ENCODE measurements around the gene SFMBT1.
A peak's percentile ranks its signal among the peaks of the same experiment; 100 is the strongest.

SFMBT1 gene

DNA sequence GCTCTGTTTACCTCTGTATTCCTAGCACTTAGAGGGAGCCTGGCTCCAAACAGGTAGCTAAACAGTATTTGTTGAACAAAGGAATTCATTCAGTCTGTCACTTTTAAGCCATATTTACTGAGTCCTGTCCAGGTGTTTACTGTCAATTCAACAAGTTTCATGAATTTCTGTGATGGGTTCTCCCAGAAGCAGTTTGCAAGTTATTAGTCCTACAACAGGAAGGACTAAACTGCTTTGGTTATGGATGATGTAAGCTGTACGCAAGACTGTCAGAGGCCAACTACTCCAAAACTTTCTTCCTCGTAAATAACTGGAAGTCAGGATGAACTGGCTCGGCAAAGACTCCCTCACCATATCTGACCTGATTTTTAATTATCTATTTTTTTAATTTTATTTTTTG is 173.6 kb downstream of the SFMBT1 start:
- FAIRE-seq (no peak), DNase-seq (ENCODE audit: extremely low spot score, insufficient read length, low read depth) (no peak)

DNA sequence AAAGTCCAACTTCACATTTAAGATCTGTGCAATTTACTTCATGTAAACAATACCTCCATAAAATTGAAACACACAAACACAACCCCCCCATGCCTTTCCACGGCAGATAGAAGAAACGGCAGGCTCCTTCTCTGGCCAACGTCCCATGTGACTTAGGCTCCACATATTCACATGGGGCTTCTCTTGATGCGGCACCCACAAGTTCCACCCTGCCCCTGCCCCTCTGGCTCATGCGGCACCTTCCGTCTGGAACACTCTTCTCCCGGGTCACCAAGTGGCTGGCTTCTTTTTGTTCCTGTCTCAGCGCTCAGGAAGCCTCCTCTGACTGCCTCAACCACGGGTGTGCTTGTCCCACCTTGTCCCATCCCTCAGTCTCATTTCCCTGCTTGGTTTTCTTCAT is 174.1 kb downstream of the SFMBT1 start:
- no peak for FAIRE-seq

DNA sequence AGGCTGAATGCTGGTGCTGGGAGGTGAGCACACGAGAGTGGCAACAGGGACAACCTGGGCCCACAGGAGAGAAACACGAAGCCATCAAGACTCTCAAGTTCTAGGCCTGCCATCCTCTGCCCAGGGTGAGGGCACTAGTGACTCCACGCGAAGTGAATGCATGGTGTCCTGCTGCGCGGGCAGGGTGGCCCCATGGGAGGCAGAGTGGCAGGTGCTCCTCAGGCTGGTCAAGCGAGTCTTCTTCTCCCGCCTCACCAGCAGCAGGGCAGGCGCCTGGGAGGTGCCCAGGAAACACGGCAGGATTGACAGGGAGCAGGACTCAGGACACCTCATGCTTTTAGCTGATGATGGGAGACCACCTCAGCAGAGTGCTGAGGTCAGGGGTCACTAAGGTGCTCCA is 175.4 kb downstream of the SFMBT1 start:
- DNase-seq (ENCODE audit: extremely low spot score, insufficient read length, low read depth) (no peak), FAIRE-seq (no peak)

More for the DNA sequence above, 174.1 kb downstream of the SFMBT1 start:
- no peak for DNase-seq (ENCODE audit: extremely low spot score, insufficient read length, low read depth)

DNA sequence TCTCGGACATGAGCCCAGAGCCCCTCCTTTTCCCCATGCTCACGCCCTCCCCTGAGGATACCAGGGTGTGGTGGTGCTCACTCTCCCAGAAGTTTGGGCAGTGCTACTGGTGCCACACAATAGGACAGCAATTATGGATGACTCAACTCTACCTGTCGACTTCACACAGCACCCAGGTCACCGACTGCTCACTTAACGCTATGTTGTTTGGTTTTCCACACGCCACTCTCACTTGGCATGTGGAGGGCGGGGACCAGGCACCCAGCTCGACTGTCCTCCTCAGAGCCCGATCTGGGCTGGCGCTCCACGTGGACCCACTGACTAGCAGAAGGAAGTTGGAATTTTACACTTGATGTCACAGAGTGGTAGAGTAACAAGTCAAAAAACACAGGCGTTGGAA is 179.4 kb downstream of the SFMBT1 start:
- FAIRE-seq (no peak), DNase-seq (ENCODE audit: extremely low spot score, insufficient read length, low read depth) (no peak)

DNA sequence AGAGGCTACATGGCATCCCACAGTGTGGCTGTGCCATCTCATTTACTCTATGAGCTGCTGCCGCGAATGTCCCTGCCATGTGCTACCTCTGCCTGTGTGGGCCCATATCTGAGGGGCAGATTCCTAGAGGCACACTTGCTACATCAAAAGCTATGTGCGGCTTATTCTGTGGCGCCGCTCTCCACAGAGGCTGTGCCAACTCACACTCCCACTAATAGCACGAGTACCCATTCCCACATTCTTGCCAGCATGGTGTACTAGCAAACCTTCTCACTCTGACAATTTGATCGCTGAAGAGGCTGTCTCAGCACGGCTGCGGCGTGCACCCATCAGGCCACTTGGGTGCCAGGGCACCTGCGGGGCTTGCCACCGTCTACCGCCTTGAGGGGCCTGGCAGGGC is 179.9 kb downstream of the SFMBT1 start:
- FAIRE-seq = no peak

DNA sequence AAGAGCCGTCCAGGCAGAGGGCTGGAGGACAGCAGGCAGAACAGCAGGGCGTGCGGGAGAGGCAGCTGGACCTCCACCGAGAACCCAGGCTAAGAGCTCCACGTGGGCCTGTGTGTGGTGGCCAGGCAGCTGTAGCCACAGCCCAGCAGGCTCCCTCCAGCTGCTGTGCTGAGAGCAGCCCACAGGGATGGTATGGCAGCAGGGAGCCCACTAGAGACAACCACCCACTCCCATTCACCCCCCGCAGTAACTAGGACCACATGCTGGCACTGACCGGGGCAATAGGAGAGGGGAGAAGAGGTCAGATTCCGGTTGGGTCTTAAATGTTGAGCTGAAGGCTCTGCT is 185.5 kb downstream of the SFMBT1 start:
- DNase-seq (ENCODE audit: extremely low spot score, insufficient read length, low read depth) (no peak), FAIRE-seq (no peak)

More for the DNA sequence above, 179.9 kb downstream of the SFMBT1 start:
- DNase-seq (ENCODE audit: extremely low spot score, insufficient read length, low read depth) = no peak

DNA sequence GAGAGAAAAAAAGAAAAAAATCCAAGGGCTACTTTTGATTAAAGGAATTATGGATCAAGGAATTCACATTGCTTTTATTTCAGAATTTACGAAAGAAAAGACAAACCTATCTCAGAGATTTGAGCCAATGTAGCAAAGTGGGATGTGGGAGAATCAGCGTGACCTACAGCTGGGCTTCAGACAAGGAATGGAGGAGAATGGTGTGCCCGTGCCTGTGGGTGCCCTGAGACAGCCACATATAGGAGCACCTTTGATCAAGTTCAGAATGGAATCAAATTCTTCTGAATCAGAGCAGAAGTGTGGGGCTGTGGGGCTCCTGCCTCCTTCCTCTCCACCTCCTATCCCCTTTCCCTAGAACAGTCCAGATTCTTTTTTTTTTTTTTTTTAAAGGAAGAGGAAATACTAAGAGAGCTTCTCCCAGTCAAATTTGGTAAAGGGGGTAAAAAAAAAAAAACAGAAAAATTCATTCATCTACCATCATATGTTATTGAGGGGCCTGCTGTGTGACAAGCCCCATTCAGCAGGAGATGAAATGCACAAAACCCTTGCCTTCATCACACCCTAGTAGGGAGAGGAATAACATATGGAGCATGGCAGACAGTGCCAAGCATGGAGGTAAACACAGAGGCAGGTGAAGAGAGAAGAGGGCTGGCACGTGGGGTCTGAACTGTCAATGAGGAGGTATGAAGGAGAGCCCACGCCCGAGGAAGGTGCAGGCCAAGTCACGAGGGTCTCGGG is 186.0 kb downstream of the SFMBT1 start:
- FAIRE-seq (no peak), DNase-seq (ENCODE audit: extremely low spot score, insufficient read length, low read depth) (no peak)

DNA sequence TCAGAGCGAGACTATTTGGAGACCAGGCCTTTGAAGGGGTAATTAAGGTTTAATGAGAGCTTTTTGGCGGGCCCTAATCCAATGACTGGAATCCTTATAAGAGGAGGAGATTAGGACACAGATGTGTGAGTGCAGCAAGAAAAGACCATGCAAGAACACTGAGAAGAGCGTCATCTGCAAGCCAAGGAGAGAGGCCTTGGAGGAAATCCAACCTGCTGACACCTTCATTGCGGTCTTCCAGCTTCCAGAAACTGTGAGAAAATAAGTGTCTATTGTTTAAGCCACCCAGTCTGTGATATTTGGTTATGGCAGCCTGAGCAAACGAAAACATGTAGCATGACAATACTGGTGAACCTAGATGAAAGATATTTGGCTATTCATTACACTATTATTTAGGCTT is 188.0 kb downstream of the SFMBT1 start:
- DNase-seq (ENCODE audit: extremely low spot score, insufficient read length, low read depth) (no peak), FAIRE-seq (no peak)

DNA sequence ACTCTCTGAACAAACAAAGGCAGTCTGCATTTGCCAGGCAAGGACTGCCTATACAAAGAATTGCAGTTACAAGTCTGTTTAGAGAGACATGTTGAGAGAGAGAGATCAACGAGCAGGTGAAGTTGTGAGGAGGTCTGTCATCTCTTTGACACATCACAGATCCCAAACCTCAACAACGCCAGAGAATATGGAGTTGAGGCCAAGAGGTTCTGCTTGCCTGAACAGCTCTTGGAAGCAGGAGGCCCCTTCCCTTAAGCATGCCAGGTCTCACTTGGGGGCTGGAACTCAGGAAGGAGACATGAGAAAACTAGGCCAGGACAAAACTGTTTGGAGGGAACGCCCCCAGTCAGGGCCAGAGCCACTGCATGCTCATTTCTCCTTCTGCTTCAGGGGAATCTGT is 188.7 kb downstream of the SFMBT1 start:
- DNase-seq (ENCODE audit: extremely low spot score, insufficient read length, low read depth) (no peak), FAIRE-seq (no peak)

DNA sequence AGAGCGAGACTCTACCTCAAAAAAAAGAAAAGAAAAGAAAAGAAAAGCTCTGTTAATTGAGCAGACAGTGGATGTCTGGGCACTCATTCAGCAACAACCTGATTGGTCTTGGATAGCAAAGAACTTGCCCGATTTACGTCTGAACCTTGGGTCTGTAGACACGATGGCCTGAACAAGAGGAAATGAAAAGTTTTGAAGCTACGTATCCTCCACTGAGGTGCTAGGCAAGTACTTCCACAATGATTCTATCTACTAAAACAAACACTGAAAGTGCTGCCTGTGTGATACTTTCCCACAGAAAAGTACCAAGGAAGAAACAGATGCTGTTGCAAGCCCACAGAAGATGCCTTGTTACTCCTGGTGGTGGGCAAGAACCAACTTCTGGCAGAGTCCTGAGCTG is 189.2 kb downstream of the SFMBT1 start:
- FAIRE-seq (peak; percentile 5), DNase-seq (ENCODE audit: extremely low spot score, insufficient read length, low read depth) (no peak)

DNA sequence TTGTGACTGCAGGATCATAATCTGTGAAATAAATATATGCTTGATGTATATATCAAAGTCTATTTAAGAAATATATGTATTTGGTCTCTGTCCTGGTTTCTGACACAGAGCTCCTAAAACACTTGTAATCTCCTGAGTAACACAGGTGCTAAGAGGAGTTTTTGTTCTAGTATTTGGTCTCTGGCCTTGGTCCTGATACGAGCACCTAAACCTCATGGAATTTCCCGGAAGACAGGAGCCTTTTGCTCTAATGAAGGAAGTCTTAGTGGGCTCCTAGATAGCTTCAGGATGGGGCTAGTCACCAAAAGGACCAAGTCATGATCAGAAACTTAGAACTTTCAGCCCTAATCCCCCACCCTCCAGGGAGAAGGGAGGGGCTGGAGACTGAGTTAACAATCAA is 191.9 kb downstream of the SFMBT1 start:
- DNase-seq (ENCODE audit: extremely low spot score, insufficient read length, low read depth) (no peak), FAIRE-seq (no peak)
